ENCODE results near the gene SNED1.
A peak's percentile ranks its signal among the peaks of the same experiment; 100 is the strongest.

The SNED1 gene

DNA sequence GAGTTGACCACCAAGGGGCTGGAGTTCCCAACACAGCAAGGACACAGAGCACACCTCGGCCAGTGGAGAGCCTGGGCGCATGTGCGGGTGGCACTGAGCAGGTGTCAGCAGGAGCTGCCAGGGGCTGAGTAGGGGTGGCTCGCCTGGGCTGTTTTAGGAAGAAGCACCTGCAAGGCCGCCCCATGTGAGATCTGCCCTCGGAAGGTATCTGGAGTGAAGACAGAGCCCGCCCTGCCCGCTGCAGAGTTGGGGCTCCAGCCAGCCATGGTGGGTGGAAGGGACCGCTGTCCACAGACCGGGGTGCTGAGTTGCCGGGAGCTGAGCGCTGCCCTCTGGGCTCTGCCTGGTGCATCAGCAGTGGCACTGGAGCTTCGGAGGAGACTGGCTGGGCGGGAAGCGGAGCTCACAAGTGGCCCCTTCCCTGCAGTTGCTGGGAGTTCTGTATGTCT lies 68.5 kb downstream of the SNED1 start:
- TF ChIP-seq, protein P1, sequence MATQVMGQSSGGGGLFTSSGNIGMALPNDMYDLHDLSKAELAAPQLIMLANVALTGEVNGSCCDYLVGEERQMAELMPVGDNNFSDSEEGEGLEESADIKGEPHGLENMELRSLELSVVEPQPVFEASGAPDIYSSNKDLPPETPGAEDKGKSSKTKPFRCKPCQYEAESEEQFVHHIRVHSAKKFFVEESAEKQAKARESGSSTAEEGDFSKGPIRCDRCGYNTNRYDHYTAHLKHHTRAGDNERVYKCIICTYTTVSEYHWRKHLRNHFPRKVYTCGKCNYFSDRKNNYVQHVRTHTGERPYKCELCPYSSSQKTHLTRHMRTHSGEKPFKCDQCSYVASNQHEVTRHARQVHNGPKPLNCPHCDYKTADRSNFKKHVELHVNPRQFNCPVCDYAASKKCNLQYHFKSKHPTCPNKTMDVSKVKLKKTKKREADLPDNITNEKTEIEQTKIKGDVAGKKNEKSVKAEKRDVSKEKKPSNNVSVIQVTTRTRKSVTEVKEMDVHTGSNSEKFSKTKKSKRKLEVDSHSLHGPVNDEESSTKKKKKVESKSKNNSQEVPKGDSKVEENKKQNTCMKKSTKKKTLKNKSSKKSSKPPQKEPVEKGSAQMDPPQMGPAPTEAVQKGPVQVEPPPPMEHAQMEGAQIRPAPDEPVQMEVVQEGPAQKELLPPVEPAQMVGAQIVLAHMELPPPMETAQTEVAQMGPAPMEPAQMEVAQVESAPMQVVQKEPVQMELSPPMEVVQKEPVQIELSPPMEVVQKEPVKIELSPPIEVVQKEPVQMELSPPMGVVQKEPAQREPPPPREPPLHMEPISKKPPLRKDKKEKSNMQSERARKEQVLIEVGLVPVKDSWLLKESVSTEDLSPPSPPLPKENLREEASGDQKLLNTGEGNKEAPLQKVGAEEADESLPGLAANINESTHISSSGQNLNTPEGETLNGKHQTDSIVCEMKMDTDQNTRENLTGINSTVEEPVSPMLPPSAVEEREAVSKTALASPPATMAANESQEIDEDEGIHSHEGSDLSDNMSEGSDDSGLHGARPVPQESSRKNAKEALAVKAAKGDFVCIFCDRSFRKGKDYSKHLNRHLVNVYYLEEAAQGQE (IDR thresholded peaks at IDR 0.05; ENCODE audit: insufficient read depth in 1 of 2, low read depth in 2 of 2, low read length in 2 of 2), result peak; percentile 79 to 89
- no peak for TF ChIP-seq TAF1 (IDR thresholded peaks at IDR 0.05; ENCODE audit: borderline replicate concordance, insufficient read depth, low read length)

DNA sequence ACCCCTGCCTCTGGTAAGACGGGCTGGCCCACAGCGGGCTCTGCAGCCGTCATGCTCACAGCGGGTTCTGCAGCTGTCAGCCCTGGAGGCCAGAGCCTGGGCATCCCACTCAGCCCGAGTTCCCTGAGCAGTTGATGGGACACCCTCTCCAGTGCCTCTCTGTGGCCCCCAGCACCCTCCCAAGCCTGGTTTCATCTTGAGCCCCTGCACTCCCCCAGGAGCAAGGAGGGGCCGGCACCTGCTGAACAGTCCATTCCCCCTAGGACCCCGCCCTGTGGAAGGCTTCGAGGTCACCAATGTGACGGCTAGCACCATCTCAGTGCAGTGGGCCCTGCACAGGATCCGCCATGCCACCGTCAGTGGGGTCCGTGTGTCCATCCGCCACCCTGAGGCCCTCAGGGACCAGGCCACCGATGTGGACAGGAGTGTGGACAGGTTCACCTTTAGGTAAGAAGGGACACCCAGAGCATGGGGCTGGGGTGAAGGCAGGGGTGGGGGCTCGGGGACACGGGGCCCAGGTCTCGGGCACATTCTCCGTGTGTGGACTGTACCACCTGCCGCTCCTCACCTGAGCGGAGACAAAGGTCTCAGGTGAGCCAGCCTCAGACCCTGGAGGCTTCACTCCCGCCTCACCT lies 69.2 kb downstream of the SNED1 start:
- TF ChIP-seq TAF1 (IDR thresholded peaks at IDR 0.05; ENCODE audit: borderline replicate concordance, insufficient read depth, low read length) (no peak), FOXP2 (optimal IDR thresholded peaks at IDR 0.05; ENCODE audit: borderline replicate concordance, extremely low read depth, extremely low read length, insufficient read depth) (no peak), POLR2AphosphoS5 (IDR thresholded peaks at IDR 0.05; ENCODE audit: low read depth, low read length) (no peak), SIN3A (IDR thresholded peaks at IDR 0.05; ENCODE audit: borderline replicate concordance, insufficient read depth, low read length) (no peak)
- TF ChIP-seq, protein P1 (IDR thresholded peaks at IDR 0.05; ENCODE audit: insufficient read depth in 1 of 2, low read depth in 2 of 2, low read length in 2 of 2), result no peak

DNA sequence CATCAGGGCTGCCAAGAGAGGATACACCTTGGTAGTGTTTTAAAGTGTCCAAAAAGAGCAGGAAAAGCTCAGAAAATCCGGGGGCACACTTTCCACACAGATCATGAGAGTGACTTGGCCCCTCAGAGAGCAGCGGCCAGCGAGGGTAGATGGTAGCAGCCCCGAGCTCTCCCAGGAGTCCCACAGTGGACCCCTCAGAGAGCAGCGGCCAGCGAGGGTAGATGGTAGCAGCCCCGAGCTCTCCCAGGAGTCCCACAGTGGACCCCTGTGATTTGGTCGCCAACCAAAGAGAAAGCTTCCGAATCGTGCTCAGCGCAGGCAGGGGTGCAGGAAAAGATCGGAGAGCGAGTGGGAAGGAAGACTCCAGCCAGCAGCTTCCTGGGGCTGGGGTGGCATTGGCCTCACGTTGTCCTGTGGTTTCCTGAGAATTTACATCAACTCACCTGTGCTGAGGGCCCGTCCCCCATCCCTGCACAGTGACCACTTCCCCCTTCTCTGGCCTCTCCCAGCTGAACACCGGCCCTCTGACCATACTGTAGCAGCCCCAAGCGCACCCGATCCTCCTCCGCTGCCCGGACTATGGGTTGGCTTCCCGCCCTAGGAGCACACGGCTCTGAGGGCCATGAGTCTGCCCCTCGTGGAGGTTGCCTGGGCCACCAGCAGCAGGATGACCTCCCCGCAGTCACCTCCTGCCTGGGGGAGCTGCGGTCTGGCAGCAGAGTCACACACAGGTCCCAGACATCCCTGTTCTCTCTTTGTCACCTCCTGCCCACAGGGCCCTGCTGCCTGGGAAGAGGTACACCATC lies 69.9 kb downstream of the SNED1 start:
- TF ChIP-seq FOXP2 (optimal IDR thresholded peaks at IDR 0.05; ENCODE audit: borderline replicate concordance, extremely low read depth, extremely low read length, insufficient read depth), result no peak
- no peak for TF ChIP-seq POLR2AphosphoS5 (IDR thresholded peaks at IDR 0.05; ENCODE audit: low read depth, low read length)

DNA sequence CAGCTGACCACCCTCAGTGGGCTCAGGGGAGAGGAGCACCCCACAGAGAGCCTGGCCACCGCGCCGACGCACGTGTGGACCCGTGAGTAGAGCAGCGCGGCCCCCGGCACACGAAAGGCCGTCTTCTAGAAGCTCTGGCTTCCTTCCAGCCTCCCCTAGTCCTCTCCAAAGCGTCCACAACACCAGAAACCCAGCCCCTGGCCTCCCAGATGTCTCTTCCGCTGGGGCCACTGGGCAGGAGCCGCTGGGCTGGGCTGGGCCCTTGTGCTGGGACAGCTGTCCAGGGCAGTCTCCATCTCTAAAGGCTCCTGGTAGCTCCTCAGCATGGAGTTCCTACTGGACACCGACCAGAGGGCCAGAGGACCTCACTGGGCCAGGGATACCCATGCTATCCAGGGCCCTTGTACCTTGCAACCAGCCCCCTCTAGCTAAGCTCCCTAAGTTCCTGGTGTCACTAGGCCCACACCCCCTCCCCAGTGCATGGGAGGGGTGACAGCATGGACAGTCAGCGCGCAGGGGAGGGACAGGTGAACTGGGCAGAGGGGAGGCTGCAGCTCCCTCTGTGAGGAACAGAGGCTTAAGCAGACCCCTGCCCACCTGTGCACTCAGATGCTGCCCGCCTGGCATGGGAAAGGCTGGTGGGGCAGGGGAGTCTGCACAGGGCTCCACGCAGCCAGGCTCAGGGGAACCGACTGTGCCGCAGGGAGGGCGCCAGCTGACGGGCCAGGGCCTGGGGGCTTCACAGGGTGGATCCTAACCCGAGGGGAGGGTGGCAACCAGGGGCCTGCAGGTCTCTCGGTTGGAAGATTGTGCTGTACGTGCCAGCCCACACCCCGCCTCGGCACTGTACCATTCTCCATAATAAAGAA lies 70.8 kb downstream of the SNED1 start:
- TF ChIP-seq FOXP2 (optimal IDR thresholded peaks at IDR 0.05; ENCODE audit: borderline replicate concordance, extremely low read depth, extremely low read length, insufficient read depth), result no peak
- TF ChIP-seq SIN3A (IDR thresholded peaks at IDR 0.05; ENCODE audit: borderline replicate concordance, insufficient read depth, low read length), result no peak
- TF ChIP-seq POLR2AphosphoS5 (IDR thresholded peaks at IDR 0.05; ENCODE audit: low read depth, low read length), result no peak
- no peak for TF ChIP-seq TAF1 (IDR thresholded peaks at IDR 0.05; ENCODE audit: borderline replicate concordance, insufficient read depth, low read length)
- TF ChIP-seq, protein P1 (IDR thresholded peaks at IDR 0.05; ENCODE audit: insufficient read depth in 1 of 2, low read depth in 2 of 2, low read length in 2 of 2), result no peak

DNA sequence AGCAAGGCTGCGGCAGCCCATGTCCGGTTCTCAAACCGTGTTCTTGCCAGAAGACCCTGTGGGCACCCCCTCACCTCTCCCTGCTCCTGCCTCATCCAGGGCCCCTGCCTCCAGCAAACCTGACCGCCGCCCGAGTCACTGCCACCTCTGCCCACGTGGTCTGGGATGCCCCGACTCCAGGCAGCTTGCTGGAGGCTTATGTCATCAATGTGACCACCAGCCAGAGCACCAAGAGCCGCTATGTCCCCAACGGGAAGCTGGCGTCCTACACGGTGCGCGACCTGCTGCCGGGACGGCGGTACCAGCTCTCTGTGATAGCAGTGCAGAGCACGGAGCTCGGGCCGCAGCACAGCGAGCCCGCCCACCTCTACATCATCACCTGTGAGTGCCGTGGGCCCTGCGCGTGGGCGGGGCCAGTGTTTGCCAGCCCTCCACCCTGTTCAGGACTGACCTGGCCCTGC lies 71.4 kb downstream of the SNED1 start:
- TF ChIP-seq SIN3A (IDR thresholded peaks at IDR 0.05; ENCODE audit: borderline replicate concordance, insufficient read depth, low read length) (no peak), POLR2AphosphoS5 (IDR thresholded peaks at IDR 0.05; ENCODE audit: low read depth, low read length) (no peak), FOXP2 (optimal IDR thresholded peaks at IDR 0.05; ENCODE audit: borderline replicate concordance, extremely low read depth, extremely low read length, insufficient read depth) (no peak), TAF1 (IDR thresholded peaks at IDR 0.05; ENCODE audit: borderline replicate concordance, insufficient read depth, low read length) (no peak)
- TF ChIP-seq, protein P1 (IDR thresholded peaks at IDR 0.05; ENCODE audit: insufficient read depth in 1 of 2, low read depth in 2 of 2, low read length in 2 of 2), result no peak
